Astrocyte of the spinal cord (primary cell): ENCODE data around the gene CDC25A.
"Not testable (repeated sequence)": the region's sequence is repeated elsewhere in the genome, so short reads cannot be mapped to it uniquely, and the experiment has no call there.

Experiments
- DNase-seq: peaks from one replicate; pipeline ENCODE4 v3.0.0; 2011; ENCODE audit warnings: low read depth, low spot score
- H3K4me3 ChIP-seq: 2 replicates; pipeline ENCODE4 v1.5.1; 2011; ENCODE audit warnings: low read depth, mild to moderate bottlenecking, low read length, moderate library complexity
- in situ Hi-C: cut with HindIII; loops from 2 replicates; pipeline ENCODE4 v1.10.0; 2017; ENCODE audit warnings: low sequenced_read_pairs
- TF ChIP-seq, protein P1 (sequence below): IDR thresholded peaks from 2 replicates; pipeline ENCODE4 v1.5.1; 2012; ENCODE audit warnings: low read depth, mild to moderate bottlenecking, low read length, inconsistent platforms

CDC25A gene

GRCh38 chr3:48215876-48216275 is 27.7 kb upstream of the CDC25A start:
- H3K4me3 ChIP-seq, result no peak overlapping the region
- TF ChIP-seq, protein P1, sequence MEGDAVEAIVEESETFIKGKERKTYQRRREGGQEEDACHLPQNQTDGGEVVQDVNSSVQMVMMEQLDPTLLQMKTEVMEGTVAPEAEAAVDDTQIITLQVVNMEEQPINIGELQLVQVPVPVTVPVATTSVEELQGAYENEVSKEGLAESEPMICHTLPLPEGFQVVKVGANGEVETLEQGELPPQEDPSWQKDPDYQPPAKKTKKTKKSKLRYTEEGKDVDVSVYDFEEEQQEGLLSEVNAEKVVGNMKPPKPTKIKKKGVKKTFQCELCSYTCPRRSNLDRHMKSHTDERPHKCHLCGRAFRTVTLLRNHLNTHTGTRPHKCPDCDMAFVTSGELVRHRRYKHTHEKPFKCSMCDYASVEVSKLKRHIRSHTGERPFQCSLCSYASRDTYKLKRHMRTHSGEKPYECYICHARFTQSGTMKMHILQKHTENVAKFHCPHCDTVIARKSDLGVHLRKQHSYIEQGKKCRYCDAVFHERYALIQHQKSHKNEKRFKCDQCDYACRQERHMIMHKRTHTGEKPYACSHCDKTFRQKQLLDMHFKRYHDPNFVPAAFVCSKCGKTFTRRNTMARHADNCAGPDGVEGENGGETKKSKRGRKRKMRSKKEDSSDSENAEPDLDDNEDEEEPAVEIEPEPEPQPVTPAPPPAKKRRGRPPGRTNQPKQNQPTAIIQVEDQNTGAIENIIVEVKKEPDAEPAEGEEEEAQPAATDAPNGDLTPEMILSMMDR, result no peak
- no peak for DNase-seq
- in situ Hi-C loops, result no loop called here

- in situ Hi-C loops, result no loop called here
- DNase-seq, result no peak
- TF ChIP-seq, protein P1, result no peak
- H3K4me3 ChIP-seq, result no peak overlapping the region
Observed at GRCh38 chr3:48215466-48215865, 27.2 kb upstream of the CDC25A start.

DNA sequence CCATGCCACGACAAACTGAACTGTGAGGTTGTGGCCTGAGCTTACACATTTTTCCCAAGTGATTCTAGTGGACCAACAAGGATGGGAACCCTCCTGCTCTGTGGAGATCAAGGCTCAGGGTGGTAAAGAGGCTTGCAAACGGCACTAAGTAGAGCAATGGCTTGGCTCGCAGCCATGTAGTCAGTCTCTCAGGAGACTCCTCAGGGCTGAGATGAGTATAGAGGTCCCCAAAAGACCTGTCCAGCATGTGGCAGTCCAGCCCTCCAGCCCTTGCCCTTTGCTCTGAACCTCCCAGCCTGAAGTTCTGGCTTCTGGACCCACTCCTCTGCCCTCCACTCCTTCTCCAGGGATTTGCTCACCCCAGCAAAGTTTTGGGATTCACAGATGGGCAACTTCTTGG is 26.8 kb upstream of the CDC25A start:
- H3K4me3 ChIP-seq, result no peak overlapping the region
- in situ Hi-C loops, result no loop called here
- no peak for DNase-seq
- TF ChIP-seq, protein P1, result no peak

GRCh38 chr3:48214225-48214624 is 26.0 kb upstream of the CDC25A start:
- no peak for DNase-seq
- in situ Hi-C loops, result no loop called here
- H3K4me3 ChIP-seq, result no peak overlapping the region
- TF ChIP-seq, protein P1, result no peak

- DNase-seq, in situ Hi-C loops, H3K4me3 ChIP-seq: not testable (repeated sequence)
Observed at GRCh38 chr3:48211776-48212175, 23.6 kb upstream of the CDC25A start.

DNA sequence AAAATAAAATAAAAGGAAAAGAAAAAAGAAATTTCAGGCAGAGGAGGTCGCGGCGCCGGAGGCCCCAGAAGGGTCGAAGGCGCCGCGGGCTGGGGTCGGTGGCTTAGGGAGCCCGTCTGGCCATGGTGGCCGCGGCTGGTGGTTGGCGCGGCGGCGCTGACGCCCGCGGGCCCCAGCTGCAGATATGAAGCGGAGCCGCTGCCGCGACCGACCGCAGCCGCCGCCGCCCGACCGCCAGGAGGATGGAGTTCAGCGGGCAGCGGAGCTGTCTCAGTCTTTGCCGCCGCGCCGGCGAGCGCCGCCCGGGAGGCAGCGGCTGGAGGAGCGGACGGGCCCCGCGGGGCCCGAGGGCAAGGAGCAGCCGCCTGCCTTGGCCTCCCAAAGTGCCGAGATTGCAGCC is 22.3 kb upstream of the CDC25A start:
- DNase-seq, H3K4me3 ChIP-seq, in situ Hi-C loops: not testable (repeated sequence)

GRCh38 chr3:48209445-48209844 is 21.2 kb upstream of the CDC25A start:
- H3K4me3 ChIP-seq, result no peak overlapping the region
- no peak for DNase-seq
- in situ Hi-C loops, result no loop called here
- TF ChIP-seq, protein P1, result no peak

GRCh38 chr3:48208076-48208475 is 19.9 kb upstream of the CDC25A start:
- H3K4me3 ChIP-seq, result no peak overlapping the region
- DNase-seq, result no peak
- in situ Hi-C loops, result no loop called here
- TF ChIP-seq, protein P1, result no peak
